Fibroblast of pulmonary artery (primary cell): ENCODE measurements around the gene CCDC136.

ENCODE experiments used
- DNase-seq: peaks from one replicate; pipeline ENCODE4 v3.0.0-alpha.2; 2010; ENCODE audit warnings: low read depth
- H3K4me3 ChIP-seq: replicated peaks from 2 replicates; pipeline ENCODE4 v1.5.1; 2011; ENCODE audit warnings: low read depth, mild to moderate bottlenecking, control low read depth, low read length, moderate library complexity
- CTCF ChIP-seq: IDR thresholded peaks from 2 replicates; pipeline ENCODE4 v1.5.1; 2011; ENCODE audit warnings: mild to moderate bottlenecking, control low read depth, low read length, inconsistent platforms; ENCODE audit errors: missing control alignments

The CCDC136 gene

GRCh38 chr7:128775744-128776474, 15.9 kb upstream of the CCDC136 start, which contains the start of gene OPN1SW:
OPN1SW (minus strand) TSS chr7:128775794; CDS start chr7:128775781, 13 bp downstream.
- TF ChIP-seq CTCF: no peak
- DNase-seq: no peak
- no peak within 1 kb of the TSS for H3K4me3 ChIP-seq

DNA sequence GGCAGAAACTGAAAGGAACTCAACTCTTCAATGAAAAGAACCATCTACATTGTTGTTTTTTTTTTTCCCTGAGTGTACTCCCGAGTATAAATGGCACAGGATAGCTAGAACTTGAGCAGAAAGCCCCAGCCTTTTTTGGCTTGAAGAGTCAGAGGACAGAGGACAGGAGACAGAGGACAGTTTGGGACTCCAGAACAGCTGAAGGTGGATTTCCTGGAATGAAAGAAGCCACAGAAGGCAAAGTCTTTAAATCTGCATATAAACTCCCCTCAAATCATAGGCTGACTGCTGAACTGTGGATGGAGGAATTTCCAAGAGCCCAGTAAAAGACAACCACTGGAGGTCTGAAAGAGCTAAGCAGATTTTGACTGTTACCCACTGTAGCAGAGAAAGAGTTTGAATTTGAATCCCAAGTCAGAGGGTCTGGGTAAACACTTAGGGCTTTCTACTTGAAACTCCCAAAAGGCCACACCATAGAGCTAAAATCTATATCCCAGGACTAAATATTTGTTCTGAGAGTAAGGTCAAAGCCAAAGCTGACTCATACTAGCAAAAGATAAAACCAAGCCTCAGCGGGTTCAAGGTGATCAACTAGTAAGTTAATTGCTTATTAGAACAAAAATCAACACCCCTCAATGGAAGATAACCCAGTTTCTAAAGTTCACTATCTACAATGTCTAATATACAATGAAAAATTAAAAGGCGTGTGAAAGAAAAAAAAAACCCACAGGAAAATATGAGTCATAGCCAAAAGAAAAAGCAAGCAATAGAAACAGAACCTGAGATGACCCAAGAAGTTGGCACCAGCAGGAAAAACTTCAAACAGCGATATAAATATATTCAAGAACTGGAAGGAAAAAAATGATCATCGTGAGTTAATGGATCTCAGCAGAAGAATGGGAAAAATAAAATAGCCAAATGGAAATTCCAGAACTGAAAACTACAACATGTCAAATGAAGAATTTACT, 14.3 kb upstream of the CCDC136 start:
- no peak overlapping the region for H3K4me3 ChIP-seq
- peak; percentile 29 for DNase-seq
- no peak for TF ChIP-seq CTCF

DNA sequence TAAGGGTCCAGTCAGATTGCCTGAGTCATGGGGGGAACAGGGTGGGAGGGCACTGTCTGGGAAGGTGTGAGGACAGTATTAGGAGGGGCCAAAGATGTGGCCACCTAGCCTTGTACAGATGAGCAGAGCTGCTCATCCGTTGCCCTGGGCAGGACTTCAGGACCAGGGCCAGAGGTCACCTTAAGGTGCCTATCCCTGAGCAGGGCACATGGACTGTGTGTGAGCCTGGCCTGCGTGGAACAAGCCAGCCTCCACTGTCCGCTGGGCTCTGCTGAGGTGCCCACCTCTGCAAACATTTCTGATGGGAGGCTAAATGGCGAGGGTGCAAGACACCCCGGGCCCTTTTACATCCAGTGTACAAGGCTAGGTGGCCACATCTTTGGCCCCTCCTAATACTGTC, 12.8 kb upstream of the CCDC136 start:
- no peak for DNase-seq
- H3K4me3 ChIP-seq: no peak overlapping the region
- no peak for TF ChIP-seq CTCF

- H3K4me3 ChIP-seq: no peak overlapping the region
- peak; percentile 55 for DNase-seq
- no peak for TF ChIP-seq CTCF
Observed at GRCh38 chr7:128781126-128781525, 10.6 kb upstream of the CCDC136 start.

DNA sequence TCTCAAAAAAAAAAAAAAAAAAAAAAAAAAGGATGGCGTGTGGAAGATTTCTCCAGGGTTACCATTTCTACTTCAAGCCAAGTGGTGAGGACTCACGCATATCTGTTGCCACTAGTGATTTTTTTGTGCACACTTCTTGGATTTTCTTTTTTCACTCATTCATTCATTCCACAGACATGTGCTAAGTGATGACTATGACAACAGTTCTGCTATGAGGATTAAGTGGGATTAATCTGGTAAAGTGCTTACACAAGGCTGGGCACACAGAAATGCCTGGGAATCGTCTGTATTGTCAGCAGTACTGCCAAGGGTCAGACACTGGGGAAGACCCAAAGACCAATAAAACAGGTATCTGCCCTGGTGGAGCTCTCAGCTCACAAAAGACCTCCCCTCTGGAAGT, 9.9 kb upstream of the CCDC136 start:
- DNase-seq: no peak
- H3K4me3 ChIP-seq: no peak overlapping the region
- TF ChIP-seq CTCF: no peak

GRCh38 chr7:128783143-128783861, 8.5 kb upstream of the CCDC136 start:
- no peak overlapping the region for H3K4me3 ChIP-seq
- peak; percentile 94 for DNase-seq
- no peak for TF ChIP-seq CTCF
